Glutamatergic neuron (in vitro differentiated cells): Measurements from ENCODE around the gene ADAMTS1. TPM values are rescaled to one million over a fixed set of nuclear protein-coding genes. Genes with fewer than 3 reads are reported as not detected.
"Not testable (repeated sequence)": the region's sequence is repeated elsewhere in the genome, so short reads cannot be mapped to it uniquely, and the experiment has no call there.

Source experiments
- DNase-seq: peaks from one replicate; pipeline ENCODE4 v3.0.0; 2022
- H3K27ac Mint-ChIP-seq: one replicate; pipeline ENCODE4 v1.8.0; 2020; ENCODE audit warnings: mild to moderate bottlenecking, mixed read lengths, inconsistent platforms; ENCODE audit not compliant: unreplicated experiment
- H3K27me3 Mint-ChIP-seq: one replicate; pipeline ENCODE4 v1.8.0; 2020; ENCODE audit warnings: mild to moderate bottlenecking, moderate library complexity, mixed read lengths, inconsistent platforms; ENCODE audit not compliant: unreplicated experiment
- H3K36me3 Mint-ChIP-seq: one replicate; pipeline ENCODE4 v1.8.0; 2020; ENCODE audit warnings: mild to moderate bottlenecking, mixed read lengths, inconsistent platforms; ENCODE audit not compliant: unreplicated experiment
- H3K4me1 Mint-ChIP-seq: one replicate; pipeline ENCODE4 v1.8.0; 2020; ENCODE audit warnings: mild to moderate bottlenecking, low read depth, mixed read lengths, inconsistent platforms; ENCODE audit not compliant: unreplicated experiment
- H3K4me3 Mint-ChIP-seq: one replicate; pipeline ENCODE4 v1.8.0; 2020; ENCODE audit warnings: mild to moderate bottlenecking, mixed read lengths, inconsistent platforms; ENCODE audit not compliant: unreplicated experiment
- H3K9me3 Mint-ChIP-seq: one replicate; pipeline ENCODE4 v1.8.0; 2020; ENCODE audit warnings: mild to moderate bottlenecking, moderate library complexity, mixed read lengths, inconsistent platforms; ENCODE audit not compliant: unreplicated experiment
- CTCF ChIP-seq: fragments of 200-600 bp; sonication (generic); IDR thresholded peaks from one replicate; pipeline ENCODE4 v1.5.0; 2021; ENCODE audit not compliant: partially characterized antibody, unreplicated experiment
- total RNA-seq: library from RNA; stranded (reverse); fragmentation: NEBNext Ultra II Directional; extraction: Animal tissue kit (Norgen Biotek cat#: 25700); gene quantifications from one replicate; pipeline ENCODE4 v1.2.1, GENCODE V29; 2021; ENCODE audit not compliant: unreplicated experiment

Gene ADAMTS1
- total RNA-seq, 1 donor from 2014 or later = 1.1 TPM

DNA sequence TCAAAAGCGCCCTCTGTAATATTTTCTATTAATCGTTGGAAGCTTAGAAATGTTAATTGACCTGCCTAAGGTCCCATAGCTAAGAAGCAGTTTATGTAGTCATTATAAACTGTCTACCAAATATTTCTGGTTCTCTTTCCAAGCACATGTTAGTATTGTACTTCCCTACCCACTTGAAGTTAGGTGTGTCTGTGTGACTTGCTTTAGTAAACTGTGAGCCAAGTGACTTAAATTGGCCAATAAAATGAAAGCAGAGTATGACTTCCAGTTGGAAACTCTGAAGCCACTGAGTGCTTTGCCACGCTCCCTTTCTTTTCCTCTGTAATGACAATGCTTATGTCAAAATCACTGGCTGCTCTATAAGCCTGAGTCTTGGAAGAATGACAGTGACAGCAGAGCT, 20.6 kb upstream of the ADAMTS1 start:
- Mint-ChIP-seq H3K4me1 (no peaks in the 10 kb centered on the region), H3K36me3 (no peaks in the 10 kb centered on the region), H3K27ac (no peak overlapping the region), H3K9me3 (no peaks in the 10 kb centered on the region), H3K27me3 (no peaks in the 10 kb centered on the region), H3K4me3 (no peak overlapping the region)
- no peak for DNase-seq
- TF ChIP-seq CTCF = no peak

GRCh38 chr21:26856871-26857350, 11.7 kb upstream of the ADAMTS1 start:
- DNase-seq, H3K4me1 Mint-ChIP-seq, H3K36me3 Mint-ChIP-seq, H3K27ac Mint-ChIP-seq, H3K4me3 Mint-ChIP-seq, H3K27me3 Mint-ChIP-seq, H3K9me3 Mint-ChIP-seq: not testable (repeated sequence)

DNA sequence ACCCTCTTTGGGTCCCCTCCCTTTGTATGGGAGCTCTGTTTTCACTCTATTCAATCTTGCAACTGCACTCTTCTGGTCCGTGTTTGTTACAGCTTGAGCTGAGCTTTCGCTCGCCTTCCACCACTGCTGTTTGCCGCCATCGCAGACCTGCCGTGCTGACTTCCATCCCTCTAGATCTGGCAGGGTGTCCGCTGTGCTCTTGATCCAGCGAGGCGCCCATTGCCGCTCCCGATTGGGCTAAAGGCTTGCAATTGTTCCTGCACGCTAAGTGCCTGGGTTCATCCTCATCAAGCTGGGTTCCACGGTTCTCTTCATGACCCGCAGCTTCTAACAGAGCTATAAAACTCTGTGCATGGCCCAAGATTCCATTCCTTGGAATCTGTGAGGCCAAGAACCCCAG, 9.5 kb upstream of the ADAMTS1 start:
- not testable (repeated sequence) for DNase-seq, H3K4me3 Mint-ChIP-seq, H3K4me1 Mint-ChIP-seq, H3K36me3 Mint-ChIP-seq, H3K27me3 Mint-ChIP-seq, H3K27ac Mint-ChIP-seq, H3K9me3 Mint-ChIP-seq

DNA sequence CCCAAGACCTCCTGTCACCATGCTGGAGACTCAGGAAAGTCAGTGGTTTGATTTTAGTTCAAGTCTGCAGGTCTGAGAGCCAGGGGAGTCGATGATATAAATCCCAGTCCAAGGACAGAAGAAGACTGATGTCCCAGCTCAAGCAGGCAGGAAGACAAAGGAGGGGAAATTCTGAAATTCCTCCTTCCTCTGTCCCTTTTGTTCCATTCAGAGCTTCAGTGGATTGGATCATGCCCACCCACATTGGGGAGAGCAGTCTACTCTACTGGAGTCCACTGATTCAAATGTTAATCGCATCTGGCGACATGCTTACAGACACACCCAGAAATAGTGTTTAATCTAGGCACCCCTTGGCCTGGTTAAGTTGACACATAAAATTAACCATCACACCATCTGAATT, 7.2 kb upstream of the ADAMTS1 start:
- Mint-ChIP-seq H3K9me3 (no peaks in the 10 kb centered on the region), H3K27me3 (no peaks in the 10 kb centered on the region), H3K4me3 (no peak overlapping the region), H3K27ac (no peak overlapping the region), H3K4me1 (peaks cover 2% of the 10 kb centered on the region), H3K36me3 (no peaks in the 10 kb centered on the region)
- DNase-seq = no peak
- TF ChIP-seq CTCF = no peak

- peaks cover 2% of the 10 kb centered on the region for H3K9me3 Mint-ChIP-seq
- no peak overlapping the region for H3K4me3 Mint-ChIP-seq
- DNase-seq = no peak
- H3K27me3 Mint-ChIP-seq = peaks cover 2% of the 10 kb centered on the region
- H3K27ac Mint-ChIP-seq = no peak overlapping the region
- no peak for TF ChIP-seq CTCF
- peaks cover 2% of the 10 kb centered on the region for H3K4me1 Mint-ChIP-seq
- H3K36me3 Mint-ChIP-seq = no peaks in the 10 kb centered on the region
Measured at GRCh38 chr21:26851109-26851944, 6.1 kb upstream of the ADAMTS1 start.

DNA sequence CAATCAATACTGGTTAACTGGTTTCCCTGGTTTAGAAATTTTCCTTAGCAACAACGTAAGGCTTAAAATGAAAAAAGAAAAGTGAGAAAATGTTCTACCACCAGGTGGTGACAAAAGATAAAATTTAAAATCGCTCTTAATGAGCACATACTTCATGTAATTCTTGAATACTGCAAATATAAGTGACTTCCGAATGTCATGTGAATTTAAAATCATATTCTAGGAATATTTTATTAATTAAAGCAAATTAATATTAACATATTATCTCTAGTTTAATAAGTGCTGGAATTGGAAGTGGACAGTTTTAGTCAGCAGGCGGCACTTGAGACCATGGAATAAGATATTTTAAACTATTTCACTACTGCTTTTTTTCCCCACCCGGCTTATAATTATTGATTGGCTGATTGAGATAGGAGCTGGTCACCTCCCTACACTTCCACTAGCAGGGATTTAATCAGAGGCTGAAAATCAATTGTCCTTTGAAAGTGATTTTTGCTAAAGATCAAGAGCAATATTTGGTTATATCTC, 5.0 kb upstream of the ADAMTS1 start:
- peaks cover 2% of the 10 kb centered on the region for H3K9me3 Mint-ChIP-seq
- peaks cover 2% of the 10 kb centered on the region for H3K4me1 Mint-ChIP-seq
- H3K36me3 Mint-ChIP-seq = no peaks in the 10 kb centered on the region
- H3K4me3 Mint-ChIP-seq = no peak overlapping the region
- no peak for DNase-seq
- H3K27me3 Mint-ChIP-seq = peaks cover 10% of the 10 kb centered on the region
- no peak overlapping the region for H3K27ac Mint-ChIP-seq
- peak; percentile 75 for TF ChIP-seq CTCF
